GM12891 (cell line): Measurements from ENCODE around the gene XAB2.

Source experiments
- PAX5 ChIP-seq: IDR thresholded peaks from 2 replicates; pipeline ENCODE4 v1.6.1; 2011; ENCODE audit warnings: low read length, moderate library complexity, mild to moderate bottlenecking; ENCODE audit not compliant: insufficient read depth, severe bottlenecking
- POLR2A ChIP-seq: IDR thresholded peaks from 2 replicates; pipeline ENCODE4 v1.6.1; 2011; ENCODE audit warnings: low read depth, low read length, control low read depth
- POLR2AphosphoS5 ChIP-seq: IDR thresholded peaks from 2 replicates; pipeline ENCODE4 v1.6.1; 2011; ENCODE audit warnings: low read depth, low read length, control low read depth
- SPI1 ChIP-seq: IDR thresholded peaks from 2 replicates; pipeline ENCODE4 v1.6.1; 2011; ENCODE audit warnings: low read depth, low read length, control low read depth

- peak; percentile 51; the same call in 1 of the 2 replicates for TF ChIP-seq POLR2A
- TF ChIP-seq POLR2AphosphoS5, result peak; percentile 70; the same call in 1 of the 2 replicates
- TF ChIP-seq SPI1, result 0 out of 2 replicates have a peak, but pooled peaks have one; percentile 43
- no peak for TF ChIP-seq PAX5
Observed at GRCh38 chr19:7629347-7630054, at the start of gene XAB2, which contains the start of gene PET100.
